SK-N-SH treated with all-trans-retinoic acid at 6 μM for 48 hours (cell line): ENCODE results near the gene TAAR6.
A peak's percentile ranks its signal among the peaks of the same experiment; 100 is the strongest.
"Not testable (repeated sequence)": the region's sequence is repeated elsewhere in the genome, so short reads cannot be mapped to it uniquely, and the experiment has no call there.

Experiments used
- ATAC-seq: fragments of 200-7000 bp; cut with Tn5 transposase; 3 replicates; pipeline ENCODE4 v1.9.1; 2020; ENCODE audit warnings: mild to moderate bottlenecking, moderate library complexity
- ARNTL ChIP-seq: fragments of 450-650 bp; formaldehyde crosslinking; IDR thresholded peaks from 2 replicates; pipeline ENCODE4 v1.5.0; 2020; ENCODE audit warnings: low read depth, mild to moderate bottlenecking, moderate library complexity, borderline replicate concordance
- BACH2 ChIP-seq: fragments of 250-450 bp; sonication (Bioruptor Pico); IDR thresholded peaks from 2 replicates; pipeline ENCODE4 v1.9.0; 2021; ENCODE audit warnings: mild to moderate bottlenecking, borderline replicate concordance
- CSDC2 ChIP-seq: fragments of 250-450 bp; sonication (Bioruptor Pico); IDR thresholded peaks from 2 replicates; pipeline ENCODE4 v1.5.0; 2020; ENCODE audit warnings: mild to moderate bottlenecking, moderate library complexity
- CSRNP3 ChIP-seq: fragments of 250-450 bp; sonication (Bioruptor Pico); IDR thresholded peaks from 2 replicates; pipeline ENCODE4 v1.5.1; 2021; ENCODE audit warnings: mild to moderate bottlenecking, moderate library complexity
- ESRRG ChIP-seq: fragments of 250-450 bp; sonication (Bioruptor Pico); IDR thresholded peaks from 2 replicates; pipeline ENCODE4 v1.6.1; 2021; ENCODE audit warnings: mild to moderate bottlenecking
- GLIS3 ChIP-seq: fragments of 250-450 bp; sonication (Bioruptor Pico); IDR thresholded peaks from 2 replicates; pipeline ENCODE4 v1.5.0; 2020; ENCODE audit warnings: mild to moderate bottlenecking, moderate library complexity
- ISL1 ChIP-seq: fragments of 250-450 bp; sonication (Bioruptor Pico); IDR thresholded peaks from 2 replicates; pipeline ENCODE4 v2.1.2; 2022; ENCODE audit warnings: mild to moderate bottlenecking, moderate library complexity
- OSR1 ChIP-seq: fragments of 250-450 bp; sonication (Bioruptor Pico); IDR thresholded peaks from 2 replicates; pipeline ENCODE4 v1.8.0; 2022; ENCODE audit warnings: moderate library complexity, mild to moderate bottlenecking, inconsistent platforms
- SNAI2 ChIP-seq: fragments of 250-450 bp; sonication (Bioruptor Pico); IDR thresholded peaks from 2 replicates; pipeline ENCODE4 v1.5.0; 2020; ENCODE audit warnings: mild to moderate bottlenecking, moderate library complexity
- TCF4 ChIP-seq: fragments of 250-450 bp; sonication (Bioruptor Pico); IDR thresholded peaks from 2 replicates; pipeline ENCODE4 v1.8.0; 2021; ENCODE audit warnings: mild to moderate bottlenecking, moderate library complexity, borderline replicate concordance
- TOX ChIP-seq: fragments of 250-450 bp; sonication (Bioruptor Pico); IDR thresholded peaks from 2 replicates; pipeline ENCODE4 v1.8.0; 2021; ENCODE audit warnings: mild to moderate bottlenecking, moderate library complexity, borderline replicate concordance
- ZC3H10 ChIP-seq: fragments of 250-450 bp; sonication (Bioruptor Pico); IDR thresholded peaks from 2 replicates; pipeline ENCODE4 v1.5.1; 2021; ENCODE audit warnings: mild to moderate bottlenecking, moderate library complexity
- ZFP3 ChIP-seq: fragments of 250-450 bp; sonication (Bioruptor Pico); IDR thresholded peaks from 2 replicates; pipeline ENCODE4 v1.5.0; 2020; ENCODE audit warnings: mild to moderate bottlenecking, moderate library complexity
- ZFP30 ChIP-seq: fragments of 450-650 bp; formaldehyde crosslinking; IDR thresholded peaks from 2 replicates; pipeline ENCODE4 v1.5.0; 2022; ENCODE audit warnings: mild to moderate bottlenecking, moderate library complexity
- ZNF565 ChIP-seq: fragments of 450-650 bp; formaldehyde crosslinking; conservative IDR thresholded peaks from 2 replicates; pipeline ENCODE4 v1.5.0; 2020; ENCODE audit warnings: low read depth, mild to moderate bottlenecking, moderate library complexity
- ZNF70 ChIP-seq: fragments of 450-650 bp; formaldehyde crosslinking; IDR thresholded peaks from 2 replicates; pipeline ENCODE4 v1.5.0; 2020; ENCODE audit warnings: mild to moderate bottlenecking, moderate library complexity
- TF ChIP-seq, protein P1 (sequence below): fragments of 250-450 bp; sonication (Bioruptor Pico); IDR thresholded peaks from 2 replicates; pipeline ENCODE4 v1.8.0; 2021; ENCODE audit warnings: low read depth, mild to moderate bottlenecking, moderate library complexity, borderline replicate concordance
- TF ChIP-seq, protein P2 (sequence below): fragments of 250-450 bp; sonication (Bioruptor Pico); IDR thresholded peaks from 2 replicates; pipeline ENCODE4 v1.5.1; 2020; ENCODE audit warnings: low read depth, mild to moderate bottlenecking, moderate library complexity
- TF ChIP-seq, protein P3 (sequence below): fragments of 250-450 bp; sonication (Bioruptor Pico); IDR thresholded peaks from 2 replicates; pipeline ENCODE4 v1.5.0; 2020; ENCODE audit warnings: mild to moderate bottlenecking, moderate library complexity

Gene TAAR6

GRCh38 chr6:132530293-132530974 is 39.7 kb upstream of the TAAR6 start:
- TF ChIP-seq ARNTL (CRISPR knock-in tag) (no peak), TOX (no peak), TCF4 (CRISPR knock-in tag) (no peak), ESRRG (no peak), ZFP3 (CRISPR knock-in tag) (no peak), ZNF70 (CRISPR knock-in tag) (no peak), CSRNP3 (CRISPR knock-in tag) (no peak), ZNF565 (no peak), BACH2 (CRISPR knock-in tag) (no peak), ZC3H10 (no peak), OSR1 (CRISPR knock-in tag) (no peak), ZFP30 (CRISPR knock-in tag) (no peak)
- TF ChIP-seq, protein P1, sequence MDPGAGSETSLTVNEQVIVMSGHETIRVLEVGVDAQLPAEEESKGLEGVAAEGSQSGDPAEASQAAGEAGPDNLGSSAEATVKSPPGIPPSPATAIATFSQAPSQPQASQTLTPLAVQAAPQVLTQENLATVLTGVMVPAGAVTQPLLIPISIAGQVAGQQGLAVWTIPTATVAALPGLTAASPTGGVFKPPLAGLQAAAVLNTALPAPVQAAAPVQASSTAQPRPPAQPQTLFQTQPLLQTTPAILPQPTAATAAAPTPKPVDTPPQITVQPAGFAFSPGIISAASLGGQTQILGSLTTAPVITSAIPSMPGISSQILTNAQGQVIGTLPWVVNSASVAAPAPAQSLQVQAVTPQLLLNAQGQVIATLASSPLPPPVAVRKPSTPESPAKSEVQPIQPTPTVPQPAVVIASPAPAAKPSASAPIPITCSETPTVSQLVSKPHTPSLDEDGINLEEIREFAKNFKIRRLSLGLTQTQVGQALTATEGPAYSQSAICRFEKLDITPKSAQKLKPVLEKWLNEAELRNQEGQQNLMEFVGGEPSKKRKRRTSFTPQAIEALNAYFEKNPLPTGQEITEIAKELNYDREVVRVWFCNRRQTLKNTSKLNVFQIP (CRISPR knock-in tag) = no peak
- TF ChIP-seq, protein P2, sequence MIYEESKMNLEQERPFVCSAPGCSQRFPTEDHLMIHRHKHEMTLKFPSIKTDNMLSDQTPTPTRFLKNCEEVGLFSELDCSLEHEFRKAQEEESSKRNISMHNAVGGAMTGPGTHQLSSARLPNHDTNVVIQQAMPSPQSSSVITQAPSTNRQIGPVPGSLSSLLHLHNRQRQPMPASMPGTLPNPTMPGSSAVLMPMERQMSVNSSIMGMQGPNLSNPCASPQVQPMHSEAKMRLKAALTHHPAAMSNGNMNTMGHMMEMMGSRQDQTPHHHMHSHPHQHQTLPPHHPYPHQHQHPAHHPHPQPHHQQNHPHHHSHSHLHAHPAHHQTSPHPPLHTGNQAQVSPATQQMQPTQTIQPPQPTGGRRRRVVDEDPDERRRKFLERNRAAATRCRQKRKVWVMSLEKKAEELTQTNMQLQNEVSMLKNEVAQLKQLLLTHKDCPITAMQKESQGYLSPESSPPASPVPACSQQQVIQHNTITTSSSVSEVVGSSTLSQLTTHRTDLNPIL (CRISPR knock-in tag) = no peak
- TF ChIP-seq, protein P3, sequence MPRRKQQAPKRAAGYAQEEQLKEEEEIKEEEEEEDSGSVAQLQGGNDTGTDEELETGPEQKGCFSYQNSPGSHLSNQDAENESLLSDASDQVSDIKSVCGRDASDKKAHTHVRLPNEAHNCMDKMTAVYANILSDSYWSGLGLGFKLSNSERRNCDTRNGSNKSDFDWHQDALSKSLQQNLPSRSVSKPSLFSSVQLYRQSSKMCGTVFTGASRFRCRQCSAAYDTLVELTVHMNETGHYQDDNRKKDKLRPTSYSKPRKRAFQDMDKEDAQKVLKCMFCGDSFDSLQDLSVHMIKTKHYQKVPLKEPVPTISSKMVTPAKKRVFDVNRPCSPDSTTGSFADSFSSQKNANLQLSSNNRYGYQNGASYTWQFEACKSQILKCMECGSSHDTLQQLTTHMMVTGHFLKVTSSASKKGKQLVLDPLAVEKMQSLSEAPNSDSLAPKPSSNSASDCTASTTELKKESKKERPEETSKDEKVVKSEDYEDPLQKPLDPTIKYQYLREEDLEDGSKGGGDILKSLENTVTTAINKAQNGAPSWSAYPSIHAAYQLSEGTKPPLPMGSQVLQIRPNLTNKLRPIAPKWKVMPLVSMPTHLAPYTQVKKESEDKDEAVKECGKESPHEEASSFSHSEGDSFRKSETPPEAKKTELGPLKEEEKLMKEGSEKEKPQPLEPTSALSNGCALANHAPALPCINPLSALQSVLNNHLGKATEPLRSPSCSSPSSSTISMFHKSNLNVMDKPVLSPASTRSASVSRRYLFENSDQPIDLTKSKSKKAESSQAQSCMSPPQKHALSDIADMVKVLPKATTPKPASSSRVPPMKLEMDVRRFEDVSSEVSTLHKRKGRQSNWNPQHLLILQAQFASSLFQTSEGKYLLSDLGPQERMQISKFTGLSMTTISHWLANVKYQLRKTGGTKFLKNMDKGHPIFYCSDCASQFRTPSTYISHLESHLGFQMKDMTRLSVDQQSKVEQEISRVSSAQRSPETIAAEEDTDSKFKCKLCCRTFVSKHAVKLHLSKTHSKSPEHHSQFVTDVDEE (CRISPR knock-in tag) = no peak
- ATAC-seq = peak; percentile 92

DNA sequence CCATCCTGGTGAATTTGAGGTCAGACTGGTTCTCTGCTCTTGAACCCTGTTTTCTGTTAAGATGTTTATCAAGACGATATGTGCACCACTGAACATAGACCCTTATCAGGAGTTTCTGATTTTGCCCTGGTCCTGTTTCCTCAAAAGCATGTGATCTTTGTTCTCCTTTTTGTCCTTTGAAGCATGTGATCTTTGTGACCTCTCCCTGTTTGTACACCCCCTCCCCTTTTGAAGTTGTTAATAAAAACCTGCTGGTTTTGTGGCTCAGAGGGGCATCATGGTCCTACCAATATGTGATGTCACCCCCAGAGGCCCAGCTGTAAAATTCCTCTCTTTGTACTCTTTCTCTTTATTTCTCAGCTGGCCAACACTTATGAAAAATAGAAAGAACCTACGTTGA is 35.6 kb upstream of the TAAR6 start:
- ATAC-seq = not testable (repeated sequence)

DNA sequence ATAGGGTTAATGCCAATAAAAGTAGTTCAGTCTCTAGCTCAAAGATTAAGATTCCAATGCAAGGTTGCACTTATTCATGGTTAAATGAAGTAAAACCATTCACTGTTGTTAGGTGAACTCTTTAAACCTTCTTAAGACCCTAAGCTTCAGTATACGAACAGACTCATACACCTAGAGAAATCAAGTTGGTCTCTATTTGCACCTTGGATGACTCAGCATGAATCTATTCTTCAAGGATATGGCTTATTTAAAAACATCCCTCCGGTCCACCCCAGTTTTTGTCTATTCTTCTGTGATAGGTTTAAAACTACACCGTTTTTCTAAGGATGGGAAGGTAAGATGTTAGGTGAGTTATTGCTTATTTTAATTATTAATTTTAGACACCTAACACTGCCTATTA is 33.0 kb upstream of the TAAR6 start:
- ATAC-seq = no peak
- TF ChIP-seq TOX (no peak), CSRNP3 (CRISPR knock-in tag) (no peak), GLIS3 (CRISPR knock-in tag) (no peak), ARNTL (CRISPR knock-in tag) (no peak), SNAI2 (no peak), ZFP30 (CRISPR knock-in tag) (no peak)

GRCh38 chr6:132537977-132538376 is 32.1 kb upstream of the TAAR6 start, which contains the start of gene TAAR9:
TSS of gene TAAR9 (plus strand) at chr6:132538277. CDS start at chr6:132538290, 13 bp downstream.
- no peak for ATAC-seq
- TF ChIP-seq GLIS3 (CRISPR knock-in tag) = no peak
- TF ChIP-seq CSDC2 (CRISPR knock-in tag) = no peak
- TF ChIP-seq ARNTL (CRISPR knock-in tag) = no peak
- TF ChIP-seq ISL1 = no peak
- no peak for TF ChIP-seq ZNF70 (CRISPR knock-in tag)
- TF ChIP-seq, protein P2 (CRISPR knock-in tag) = no peak
- TF ChIP-seq TOX = no peak
- TF ChIP-seq, all 23 proteins: peak for 0
